Endothelial cell of umbilical vein (primary cell): Measurements from ENCODE around the gene HMGN5. TPM values are rescaled to one million over a fixed set of nuclear protein-coding genes. Genes with fewer than 3 reads are reported as not detected.

ENCODE experiments used
- BruUV-seq: library from RNA; stranded (reverse); fragments of 400-500 nt; replicated peaks from 2 replicates; lab custom pipeline; 2021; lab: Mats Ljungman, UMichigan
- CTCF ChIA-PET: fragments of 300-600, 350-600 bp; sonication (Branson Sonifier 250); formaldehyde crosslinking; loops from one replicate; lab custom pipeline; 2021; ENCODE audit warnings: antibody characterized with exemption, inconsistent platforms; lab: Charles Lee
- POLR2A ChIA-PET: fragments of 300-600, 350-600 bp; sonication (Branson Sonifier 250); formaldehyde crosslinking; loops from one replicate; lab custom pipeline; 2021; ENCODE audit warnings: antibody characterized with exemption, inconsistent platforms; lab: Charles Lee
- DNase-seq: peaks from one replicate; pipeline ENCODE4 v3.0.0-alpha.2; 2011; ENCODE audit warnings: low read depth, low spot score
- FAIRE-seq: peaks from 2 replicates; lab custom pipeline; 2011; peaks lifted over from hg19 to GRCh38; lab: Jason Lieb, UNC
- H2AFZ ChIP-seq: 2 replicates; pipeline ENCODE4 v1.6.0; 2012; ENCODE audit warnings: low read depth, low read length, control low read depth, inconsistent platforms
- H3K27ac ChIP-seq: 2 replicates; pipeline ENCODE4 v1.5.1; 2011; ENCODE audit warnings: low read depth, mild to moderate bottlenecking, control low read depth, low read length, moderate library complexity; ENCODE audit not compliant: insufficient read depth
- H3K27me3 ChIP-seq, 2 experiments: 2 replicates each; pipeline versions ENCODE4 v1.6.0 to v1.6.1; 2011; ENCODE audit warnings: low read length in 2 of 2, mixed read lengths in 1 of 2; ENCODE audit not compliant: control insufficient read depth in 2 of 2, insufficient read depth in 2 of 2
- H3K36me3 ChIP-seq, 2 experiments: 2 replicates in 1 of 2; 3 replicates in 1 of 2; pipeline ENCODE4 v1.5.1; 2011; ENCODE audit warnings: low read length in 2 of 2, mild to moderate bottlenecking in 1 of 2, moderate library complexity in 1 of 2; ENCODE audit not compliant: control insufficient read depth in 2 of 2, insufficient read depth in 2 of 2; ENCODE audit errors: extremely low read depth in 1 of 2
- H3K4me1 ChIP-seq: 3 replicates; pipeline ENCODE4 v1.5.1; 2011; ENCODE audit warnings: mild to moderate bottlenecking, low read length; ENCODE audit not compliant: control insufficient read depth, insufficient read depth; ENCODE audit errors: extremely low read depth
- H3K4me2 ChIP-seq: 2 replicates; pipeline ENCODE4 v1.6.1; 2011; ENCODE audit warnings: low read length, control low read depth, mixed read lengths; ENCODE audit not compliant: insufficient read depth
- H3K4me3 ChIP-seq, 3 experiments: fragments of 200-600 bp in 1 of 3; sonication (generic), shearing (Covaris generic) in 1 of 3; replicated peaks in 1 of 3; 2 replicates each; pipeline ENCODE4 v1.5.1; 2011 to 2016; ENCODE audit warnings: control low read depth in 3 of 3, low read length in 3 of 3, mild to moderate bottlenecking in 2 of 3, inconsistent platforms in 1 of 3, low read depth in 1 of 3, moderate library complexity in 1 of 3; ENCODE audit not compliant: insufficient read depth in 1 of 3
- H3K79me2 ChIP-seq: 2 replicates; pipeline ENCODE4 v1.6.0; 2012; ENCODE audit warnings: low read length, inconsistent platforms; ENCODE audit not compliant: control insufficient read depth, insufficient read depth
- H3K9ac ChIP-seq: replicated peaks from 2 replicates; pipeline ENCODE3; 2011; ENCODE audit warnings: low read length, control low read depth; ENCODE audit not compliant: insufficient read depth; ENCODE audit errors: extremely low read depth
- H3K9me1 ChIP-seq: replicated peaks from 3 replicates; pipeline ENCODE4 v1.6.0; 2011; ENCODE audit warnings: mild to moderate bottlenecking, low read length; ENCODE audit not compliant: control insufficient read depth, insufficient read depth; ENCODE audit errors: extremely low read depth
- H3K9me3 ChIP-seq: replicated peaks from 2 replicates; pipeline ENCODE4 v1.5.1; 2012; ENCODE audit warnings: low read length, inconsistent platforms; ENCODE audit not compliant: control insufficient read depth, insufficient read depth
- H4K20me1 ChIP-seq: replicated peaks from 2 replicates; pipeline ENCODE3; 2011; ENCODE audit warnings: mild to moderate bottlenecking, low read length; ENCODE audit not compliant: control insufficient read depth, insufficient read depth; ENCODE audit errors: extremely low read depth
- EZH2 ChIP-seq: IDR thresholded peaks from 2 replicates; pipeline ENCODE4 v1.6.1; 2012; ENCODE audit warnings: borderline replicate concordance, low read depth, mild to moderate bottlenecking, moderate library complexity, low read length, inconsistent platforms; ENCODE audit not compliant: severe bottlenecking
- FOS ChIP-seq: IDR thresholded peaks from 2 replicates; pipeline ENCODE4 v1.6.1; 2011; ENCODE audit warnings: mild to moderate bottlenecking, low read length, moderate library complexity, borderline replicate concordance; ENCODE audit not compliant: insufficient read depth
- GATA2 ChIP-seq: IDR thresholded peaks from 2 replicates; pipeline ENCODE4 v1.7.0; 2011; ENCODE audit warnings: low read depth, mild to moderate bottlenecking, moderate library complexity, mixed read lengths, low read length; ENCODE audit not compliant: insufficient read length, insufficient read depth
- JUN ChIP-seq: IDR thresholded peaks from 2 replicates; pipeline ENCODE4 v1.6.1; 2011; ENCODE audit warnings: borderline replicate concordance, low read depth; ENCODE audit not compliant: insufficient read length, insufficient read depth
- MYC ChIP-seq: IDR thresholded peaks from one replicate; pipeline ENCODE4 v1.6.1; 2011; ENCODE audit warnings: mild to moderate bottlenecking, low read depth, low read length
- POLR2A ChIP-seq: IDR thresholded peaks from 2 replicates; pipeline ENCODE4 v1.6.1; 2012; ENCODE audit warnings: low read depth, mild to moderate bottlenecking, control low read depth, low read length
- POLR2AphosphoS5 ChIP-seq: IDR thresholded peaks from 2 replicates; pipeline ENCODE4 v1.6.1; 2012; ENCODE audit warnings: low read depth, mild to moderate bottlenecking, control low read depth, low read length, moderate library complexity; ENCODE audit not compliant: insufficient read depth
- dilution Hi-C: fragments of 300-500 bp; cut with MboI; formaldehyde crosslinking; loops from one replicate; pipeline ENCODE4 v1.15.0; 2019; ENCODE audit warnings: low sequenced_read_pairs; ENCODE audit not compliant: extremely low pct_ligation_motif_present
- intact Hi-C: fragments of 100-400 bp; cut with micrococcal nuclease; formaldehyde crosslinking; loops from one replicate; pipeline ENCODE4 v1.10.0; 2022
- polyA plus RNA-seq, 4 experiments: library from polyadenylated mRNA; depleted of rRNA in 3 of 4; stranded (reverse) in 3 of 4; unstranded in 1 of 4; fragments of >200 nt; gene quantifications; 2 replicates each; pipeline versions ENCODE4 v1.2.1 to v1.2.3, GENCODE V29; 2011 to 2012; ENCODE audit warnings: missing spikeins in 1 of 4
- total RNA-seq: library from RNA; stranded (reverse); gene quantifications from 2 replicates; pipeline ENCODE4 v1.2.3, GENCODE V29; 2021
- TF ChIP-seq, protein P1 (sequence below), 2 donors: IDR thresholded peaks; 1 replicate in 1 of 2; 2 replicates in 1 of 2; pipeline ENCODE4 v1.5.1; 2011; ENCODE audit warnings: low read length in 2 of 2, mild to moderate bottlenecking in 2 of 2, moderate library complexity in 2 of 2, control low read depth in 1 of 2, inconsistent platforms in 1 of 2, low read depth in 1 of 2; ENCODE audit not compliant: insufficient read depth in 1 of 2; ENCODE audit errors: extremely low read depth in 1 of 2
- TF ChIP-seq, protein P2 (sequence below): IDR thresholded peaks from 2 replicates; pipeline ENCODE4 v1.6.1; 2011; ENCODE audit not compliant: insufficient read depth, insufficient read length

HMGN5 gene
- total and polyA plus RNA-seq, 2 donors (not counting 3 experiments of a cell fraction or from before 2014, with no cell fraction given): 0.95 to 6.1 TPM

DNA sequence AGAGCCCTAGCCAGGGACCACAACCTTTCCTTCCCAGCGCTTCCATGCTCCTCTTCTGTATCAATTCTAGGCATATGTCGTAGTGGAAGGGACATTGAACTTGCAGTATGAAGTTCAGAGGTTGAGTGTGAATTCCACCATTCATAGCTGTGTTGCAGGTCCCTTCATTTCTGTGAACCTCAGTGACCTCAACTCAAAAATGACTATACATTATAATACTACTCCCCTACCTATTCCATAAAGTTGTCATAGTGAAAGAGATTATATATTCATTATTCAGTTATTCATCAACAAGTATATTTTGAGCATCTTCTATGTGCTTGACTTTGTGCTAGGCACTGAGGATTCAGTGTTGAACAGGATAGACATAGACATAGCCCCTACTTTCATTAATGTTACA, 28.2 kb upstream of the HMGN5 start:
- H3K4me2 ChIP-seq: no peak overlapping the region
- ChIA-PET POLR2A (no interaction called here), CTCF (no interaction called here)
- H3K9me1 ChIP-seq: no peaks in the 10 kb centered on the region
- BruUV-seq: no TSS peak
- FAIRE-seq (no peak), DNase-seq (no peak)
- no peak overlapping the region for H3K4me3 ChIP-seq
- no peaks in the 10 kb centered on the region for H3K36me3 ChIP-seq
- no peaks in the 10 kb centered on the region for H3K79me2 ChIP-seq
- no peak overlapping the region for H3K27ac ChIP-seq
- no peaks in the 10 kb centered on the region for H3K4me1 ChIP-seq
- TF ChIP-seq POLR2A (no peak), FOS (no peak), EZH2 (no peak), POLR2AphosphoS5 (no peak), JUN (no peak), MYC (no peak), GATA2 (no peak)
- TF ChIP-seq, protein P1, sequence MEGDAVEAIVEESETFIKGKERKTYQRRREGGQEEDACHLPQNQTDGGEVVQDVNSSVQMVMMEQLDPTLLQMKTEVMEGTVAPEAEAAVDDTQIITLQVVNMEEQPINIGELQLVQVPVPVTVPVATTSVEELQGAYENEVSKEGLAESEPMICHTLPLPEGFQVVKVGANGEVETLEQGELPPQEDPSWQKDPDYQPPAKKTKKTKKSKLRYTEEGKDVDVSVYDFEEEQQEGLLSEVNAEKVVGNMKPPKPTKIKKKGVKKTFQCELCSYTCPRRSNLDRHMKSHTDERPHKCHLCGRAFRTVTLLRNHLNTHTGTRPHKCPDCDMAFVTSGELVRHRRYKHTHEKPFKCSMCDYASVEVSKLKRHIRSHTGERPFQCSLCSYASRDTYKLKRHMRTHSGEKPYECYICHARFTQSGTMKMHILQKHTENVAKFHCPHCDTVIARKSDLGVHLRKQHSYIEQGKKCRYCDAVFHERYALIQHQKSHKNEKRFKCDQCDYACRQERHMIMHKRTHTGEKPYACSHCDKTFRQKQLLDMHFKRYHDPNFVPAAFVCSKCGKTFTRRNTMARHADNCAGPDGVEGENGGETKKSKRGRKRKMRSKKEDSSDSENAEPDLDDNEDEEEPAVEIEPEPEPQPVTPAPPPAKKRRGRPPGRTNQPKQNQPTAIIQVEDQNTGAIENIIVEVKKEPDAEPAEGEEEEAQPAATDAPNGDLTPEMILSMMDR (IDR thresholded peaks at IDR 0.05; ENCODE audit: extremely low read depth in 1 of 2, insufficient read depth in 1 of 2, low read depth in 1 of 2, low read length in 2 of 2): no peak
- TF ChIP-seq, protein P2, sequence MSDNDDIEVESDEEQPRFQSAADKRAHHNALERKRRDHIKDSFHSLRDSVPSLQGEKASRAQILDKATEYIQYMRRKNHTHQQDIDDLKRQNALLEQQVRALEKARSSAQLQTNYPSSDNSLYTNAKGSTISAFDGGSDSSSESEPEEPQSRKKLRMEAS: no peak
- H2AFZ ChIP-seq: no peak overlapping the region
- H3K9ac ChIP-seq: no peak overlapping the region
- intact Hi-C loops (no loop called here), dilution Hi-C loops (no loop called here)
- H3K9me3 ChIP-seq: no peaks in the 10 kb centered on the region
- H3K27me3 ChIP-seq: no peaks in the 10 kb centered on the region
- no peaks in the 10 kb centered on the region for H4K20me1 ChIP-seq
